Measurements from ENCODE around the gene TTPAL.

- TF ChIP-seq POLR2A (IDR thresholded peaks at IDR 0.05): no peak
- no peak for TF ChIP-seq POLR2AphosphoS5 (IDR thresholded peaks at IDR 0.05)
Measured at GRCh38 chr20:44427804-44428173, 47.9 kb upstream of the TTPAL start.
